HepG2 (cell line): ENCODE data around the gene CCN6. TPM values are rescaled to one million over a fixed set of nuclear protein-coding genes. Genes with fewer than 3 reads are reported as not detected.

Experiments
- ATAC-seq: fragments of 200-7000 bp; cut with Tn5 transposase; 3 replicates; pipeline ENCODE4 v1.9.1; 2020; ENCODE audit warnings: mild to moderate bottlenecking, moderate library complexity
- BruUV-seq: library from RNA; stranded (reverse); fragments of 400-500 nt; replicated peaks from 2 replicates; lab custom pipeline; 2021; lab: Mats Ljungman, UMichigan
- CTCF ChIA-PET: fragments of 300-600 bp; formaldehyde crosslinking; extraction: SDS; loops from one replicate; lab custom pipeline; 2021; ENCODE audit warnings: low total read pairs, inconsistent platforms, low intra/inter-chr PET ratio; lab: Yijun Ruan, JAX
- POLR2A ChIA-PET: fragments of 350-600 bp; sonication (Branson Sonifier 250); formaldehyde crosslinking; loops from one replicate; lab custom pipeline; 2020; ENCODE audit warnings: antibody characterized with exemption, inconsistent platforms; lab: Yijun Ruan, JAX
- DNase-seq: peaks from one replicate; pipeline ENCODE4 v3.0.0-alpha.2; 2015; ENCODE audit warnings: low spot score
- FAIRE-seq: peaks from 3 replicates; lab custom pipeline; 2011; peaks lifted over from hg19 to GRCh38; lab: Jason Lieb, UNC
- H2AFZ ChIP-seq: one replicate; pipeline ENCODE4 v1.6.1; 2011; ENCODE audit warnings: low read length, inconsistent platforms
- H3K27ac ChIP-seq: fragments of 300-600 bp; 3 replicates; pipeline ENCODE4 v1.8.0; 2011; ENCODE audit warnings: mixed run types, mild to moderate bottlenecking, mixed read lengths, low read length, inconsistent platforms; ENCODE audit not compliant: insufficient read depth; ENCODE audit errors: extremely low read length
- H3K27me3 ChIP-seq, 2 experiments: fragments of 200-600 bp in 1 of 2; 2 replicates in 1 of 2; 3 replicates in 1 of 2; pipeline versions ENCODE4 v1.6.0 to v1.8.0; 2011; ENCODE audit warnings: low read length in 2 of 2, mild to moderate bottlenecking in 2 of 2, moderate library complexity in 2 of 2, inconsistent platforms in 1 of 2; ENCODE audit not compliant: insufficient read depth in 2 of 2, control insufficient read depth in 1 of 2
- H3K36me3 ChIP-seq, 2 experiments: fragments of 200-600 bp in 1 of 2; replicated peaks in 1 of 2; 2 replicates in 1 of 2; 3 replicates in 1 of 2; pipeline versions ENCODE4 v1.5.1 to v1.8.0; 2011; ENCODE audit warnings: low read length in 2 of 2, inconsistent platforms in 1 of 2; ENCODE audit not compliant: insufficient read depth in 2 of 2, control insufficient read depth in 1 of 2
- H3K4me1 ChIP-seq: 2 replicates; pipeline ENCODE4 v1.5.1; 2012; ENCODE audit warnings: low read length, inconsistent platforms; ENCODE audit not compliant: insufficient read depth
- H3K4me2 ChIP-seq: 2 replicates; pipeline ENCODE4 v1.6.0; 2011; ENCODE audit warnings: low read depth, low read length, inconsistent platforms
- H3K4me3 ChIP-seq, 3 experiments: fragments of 200-600 bp in 1 of 3; sonication (generic), shearing (Covaris generic) in 1 of 3; replicated peaks in 1 of 3; 2 replicates each; pipeline ENCODE4 v1.5.1; 2011 to 2016; ENCODE audit warnings: low read length in 3 of 3, inconsistent platforms in 2 of 3, low read depth in 2 of 3, mild to moderate bottlenecking in 2 of 3, control low read depth in 1 of 3, mixed read lengths in 1 of 3; ENCODE audit not compliant: insufficient read depth in 1 of 3
- H3K79me2 ChIP-seq: one replicate; pipeline ENCODE4 v1.6.1; 2011; ENCODE audit warnings: low read length, inconsistent platforms; ENCODE audit not compliant: insufficient read depth
- H3K9ac ChIP-seq: 2 replicates; pipeline ENCODE4 v1.6.0; 2011; ENCODE audit warnings: mild to moderate bottlenecking, low read depth, low read length, inconsistent platforms; ENCODE audit not compliant: insufficient read depth
- H3K9me3 ChIP-seq: 2 replicates; pipeline ENCODE4 v1.5.1; 2012; ENCODE audit warnings: mild to moderate bottlenecking, low read length
- H4K20me1 ChIP-seq: 2 replicates; pipeline ENCODE4 v1.6.0; 2011; ENCODE audit warnings: inconsistent platforms, mild to moderate bottlenecking, low read length, moderate library complexity; ENCODE audit not compliant: insufficient read depth
- ATAD3A ChIP-seq: sonication (generic); formaldehyde crosslinking; IDR thresholded peaks from 2 replicates; pipeline ENCODE4 v1.4.0; 2020; ENCODE audit warnings: missing genetic modification reagents
- FIP1L1 ChIP-seq: fragments of 200-400 bp; formaldehyde crosslinking; IDR thresholded peaks from 2 replicates; pipeline ENCODE4 v1.6.1; 2018; ENCODE audit warnings: low read depth, mild to moderate bottlenecking, low read length, moderate library complexity, borderline replicate concordance; ENCODE audit not compliant: insufficient read depth
- POLR2AphosphoS2 ChIP-seq: IDR thresholded peaks from 2 replicates; pipeline ENCODE4 v1.6.1; 2011; ENCODE audit warnings: low read depth, low read length, improper control_type of control experiment
- SMAD3 ChIP-seq: sonication (generic); formaldehyde crosslinking; IDR thresholded peaks from 2 replicates; pipeline ENCODE4 v1.4.0; 2020; ENCODE audit warnings: missing genetic modification reagents
- TBX3 ChIP-seq: fragments of 450-650 bp; IDR thresholded peaks from 2 replicates; pipeline ENCODE4 v1.6.1; 2017; ENCODE audit warnings: antibody characterized with exemption, mild to moderate bottlenecking, inconsistent platforms, borderline replicate concordance
- ZNF589 ChIP-seq: sonication (generic); formaldehyde crosslinking; conservative IDR thresholded peaks from 2 replicates; pipeline ENCODE4 v1.8.0; 2022; ENCODE audit warnings: mild to moderate bottlenecking, moderate library complexity, missing genetic modification reagents
- WGBS: methylation state at CpG from one replicate; pipeline ENCODE4 v1.1.6; 2017; ENCODE audit warnings: low lambda C conversion rate; 5-methylcytosine and 5-hydroxymethylcytosine counted together
- in situ Hi-C: cut with HindIII; loops from 2 replicates; pipeline ENCODE4 v1.10.0; 2017; ENCODE audit warnings: low pct_unique_long_range_greater_than_20kb; ENCODE audit not compliant: extremely low pct_ligation_motif_present
- intact Hi-C: fragments of 100-400 bp; cut with micrococcal nuclease; formaldehyde crosslinking; loops from one replicate; pipeline ENCODE4 v1.10.0; 2022; ENCODE audit not compliant: unreplicated experiment
- polyA plus RNA-seq, 8 experiments: library from polyadenylated mRNA; depleted of rRNA in 3 of 8; stranded (reverse) in 7 of 8; unstranded in 1 of 8; fragments of >200 nt; fragmentation: Illumina TruSeq in 4 of 8; extraction: Trizol in 4 of 8; gene quantifications; 2 replicates each; pipeline versions ENCODE4 v1.2.1 to v1.2.3, GENCODE V29; 2011 to 2016; ENCODE audit warnings: low read depth in 4 of 8, missing spikeins in 1 of 8, mixed read lengths in 1 of 8; ENCODE audit not compliant: insufficient read depth in 1 of 8
- total RNA-seq, 5 experiments: library from RNA; depleted of rRNA; stranded (reverse); fragments of >200 nt; fragmentation: Illumina TruSeq; extraction: Trizol; gene quantifications; 2 replicates each; pipeline ENCODE4 v1.2.3, GENCODE V29; 2016; ENCODE audit warnings: low read depth in 1 of 5
- TF ChIP-seq, protein P1 (sequence below): sonication (generic); formaldehyde crosslinking; IDR thresholded peaks from 2 replicates; pipeline ENCODE4 v1.4.0; 2020; ENCODE audit warnings: missing genetic modification reagents, borderline replicate concordance

CCN6 gene
- total and polyA plus RNA-seq, 2 of the 13 experiments (the other 11 are each of a cell fraction or from before 2014, with no cell fraction given) = not detected

- Histone ChIP-seq H3K27me3 (no peaks in the 10 kb centered on the region), H3K4me1 (no peaks in the 10 kb centered on the region), H3K27ac (no peak overlapping the region), H2AFZ (no peak overlapping the region), H3K9ac (no peak overlapping the region), H3K36me3 (no peaks in the 10 kb centered on the region), H4K20me1 (no peaks in the 10 kb centered on the region), H3K9me3 (no peaks in the 10 kb centered on the region), H3K79me2 (no peaks in the 10 kb centered on the region), H3K4me2 (no peak overlapping the region), H3K4me3 (no peak overlapping the region)
- ATAC-seq = no peak
- WGBS = 22% methylated on average over 4 of the region's 4 CpGs
- DNase-seq = no peak
- BruUV-seq = no TSS peak
- in situ Hi-C loops = no loop called here
- TF ChIP-seq SMAD3 (no peak), POLR2AphosphoS2 (no peak)
- no peak for FAIRE-seq
- ChIA-PET CTCF (no interaction called here), POLR2A (no interaction called here)
- intact Hi-C loops = no loop called here
Measured at GRCh38 chr6:112061605-112062004, 7.7 kb downstream of the CCN6 start.

DNA sequence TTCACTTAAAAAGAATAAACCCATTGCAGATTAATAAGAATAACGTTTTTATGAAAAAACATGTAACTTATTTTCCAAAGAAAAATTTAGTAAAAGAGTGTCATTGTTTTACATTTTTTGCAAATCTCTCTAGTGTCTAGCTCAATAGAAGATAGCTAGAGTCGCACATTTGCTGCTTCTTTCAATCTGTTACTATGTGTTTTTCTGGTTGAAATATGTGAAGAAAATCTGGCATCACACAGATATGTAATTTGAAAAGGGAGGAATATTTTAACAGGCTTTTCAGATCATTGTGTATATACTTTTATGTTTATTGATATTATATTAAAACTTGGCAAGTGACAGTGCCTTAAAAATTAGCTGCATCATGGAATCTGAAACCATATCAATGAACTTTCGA is 9.1 kb downstream of the CCN6 start:
- ATAC-seq (no peak), FAIRE-seq (no peak), DNase-seq (no peak)
- H3K9ac ChIP-seq = no peak overlapping the region
- H3K36me3 ChIP-seq = no peaks in the 10 kb centered on the region
- no peaks in the 10 kb centered on the region for H3K9me3 ChIP-seq
- H3K27ac ChIP-seq = no peak overlapping the region
- H2AFZ ChIP-seq = no peak overlapping the region
- H3K79me2 ChIP-seq = no peaks in the 10 kb centered on the region
- ChIA-PET POLR2A (no interaction called here), CTCF (no interaction called here)
- no peaks in the 10 kb centered on the region for H3K27me3 ChIP-seq
- BruUV-seq = no TSS peak
- in situ Hi-C loops (no loop called here), intact Hi-C loops (no loop called here)
- H3K4me1 ChIP-seq = no peaks in the 10 kb centered on the region
- H3K4me2 ChIP-seq = no peak overlapping the region
- H4K20me1 ChIP-seq = no peaks in the 10 kb centered on the region
- no peak overlapping the region for H3K4me3 ChIP-seq
- 28% methylated on average over 3 of the region's 3 CpGs for WGBS
- TF ChIP-seq, protein P1, sequence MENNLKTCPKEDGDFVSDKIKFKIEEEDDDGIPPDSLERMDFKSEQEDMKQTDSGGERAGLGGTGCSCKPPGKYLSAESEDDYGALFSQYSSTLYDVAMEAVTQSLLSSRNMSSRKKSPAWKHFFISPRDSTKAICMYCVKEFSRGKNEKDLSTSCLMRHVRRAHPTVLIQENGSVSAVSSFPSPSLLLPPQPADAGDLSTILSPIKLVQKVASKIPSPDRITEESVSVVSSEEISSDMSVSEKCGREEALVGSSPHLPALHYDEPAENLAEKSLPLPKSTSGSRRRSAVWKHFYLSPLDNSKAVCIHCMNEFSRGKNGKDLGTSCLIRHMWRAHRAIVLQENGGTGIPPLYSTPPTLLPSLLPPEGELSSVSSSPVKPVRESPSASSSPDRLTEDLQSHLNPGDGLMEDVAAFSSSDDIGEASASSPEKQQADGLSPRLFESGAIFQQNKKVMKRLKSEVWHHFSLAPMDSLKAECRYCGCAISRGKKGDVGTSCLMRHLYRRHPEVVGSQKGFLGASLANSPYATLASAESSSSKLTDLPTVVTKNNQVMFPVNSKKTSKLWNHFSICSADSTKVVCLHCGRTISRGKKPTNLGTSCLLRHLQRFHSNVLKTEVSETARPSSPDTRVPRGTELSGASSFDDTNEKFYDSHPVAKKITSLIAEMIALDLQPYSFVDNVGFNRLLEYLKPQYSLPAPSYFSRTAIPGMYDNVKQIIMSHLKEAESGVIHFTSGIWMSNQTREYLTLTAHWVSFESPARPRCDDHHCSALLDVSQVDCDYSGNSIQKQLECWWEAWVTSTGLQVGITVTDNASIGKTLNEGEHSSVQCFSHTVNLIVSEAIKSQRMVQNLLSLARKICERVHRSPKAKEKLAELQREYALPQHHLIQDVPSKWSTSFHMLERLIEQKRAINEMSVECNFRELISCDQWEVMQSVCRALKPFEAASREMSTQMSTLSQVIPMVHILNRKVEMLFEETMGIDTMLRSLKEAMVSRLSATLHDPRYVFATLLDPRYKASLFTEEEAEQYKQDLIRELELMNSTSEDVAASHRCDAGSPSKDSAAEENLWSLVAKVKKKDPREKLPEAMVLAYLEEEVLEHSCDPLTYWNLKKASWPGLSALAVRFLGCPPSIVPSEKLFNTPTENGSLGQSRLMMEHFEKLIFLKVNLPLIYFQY (CRISPR knock-in tag) = no peak
- no peak for TF ChIP-seq FIP1L1
- TF ChIP-seq ATAD3A (CRISPR knock-in tag) = no peak
- TF ChIP-seq ZNF589 (CRISPR knock-in tag) = no peak
- no peak for TF ChIP-seq TBX3
